CD14-positive monocyte (primary cell): ENCODE results near the gene PIGBOS1. TPM values are rescaled to one million over a fixed set of nuclear protein-coding genes. Genes with fewer than 3 reads are reported as not detected.

Experiments
- DNase-seq, 3 donors: peaks; one replicate each; pipeline ENCODE4 v3.0.0-alpha.2; 2011 to 2022
- H2AFZ ChIP-seq: 2 replicates; pipeline ENCODE4 v1.6.0; 2012; ENCODE audit warnings: mild to moderate bottlenecking, low read depth, low read length, inconsistent platforms; ENCODE audit not compliant: insufficient read depth, poor library complexity, severe bottlenecking
- H3K27ac ChIP-seq, 2 donors: 1 replicate in 1 of 2; 2 replicates in 1 of 2; pipeline ENCODE4 v1.5.1; 2012 to 2013; ENCODE audit warnings: low read length in 2 of 2, control low read depth in 1 of 2, inconsistent platforms in 1 of 2, low read depth in 1 of 2, mild to moderate bottlenecking in 1 of 2
- H3K27me3 ChIP-seq, 2 donors: one replicate each; pipeline versions ENCODE4 v1.6.0 to v1.6.1; 2011 to 2013; ENCODE audit warnings: low read length in 2 of 2; ENCODE audit not compliant: control insufficient read depth in 2 of 2, insufficient read depth in 2 of 2
- H3K36me3 ChIP-seq, 2 donors: replicated peaks in 1 of 2; 1 replicate in 1 of 2; 2 replicates in 1 of 2; pipeline versions ENCODE4 v1.5.1 to v1.6.1; 2012 to 2013; ENCODE audit warnings: low read length in 2 of 2, control low read depth in 1 of 2, inconsistent platforms in 1 of 2, mild to moderate bottlenecking in 1 of 2; ENCODE audit not compliant: insufficient read depth in 2 of 2, control insufficient read depth in 1 of 2
- H3K4me1 ChIP-seq, 2 donors: 1 replicate in 1 of 2; 2 replicates in 1 of 2; pipeline versions ENCODE4 v1.5.1 to v1.6.1; 2012 to 2013; ENCODE audit warnings: low read length in 2 of 2, control low read depth in 1 of 2, inconsistent platforms in 1 of 2, mild to moderate bottlenecking in 1 of 2, moderate library complexity in 1 of 2; ENCODE audit not compliant: insufficient read depth in 2 of 2, control insufficient read depth in 1 of 2
- H3K4me2 ChIP-seq: replicated peaks from 2 replicates; pipeline ENCODE3; 2012; ENCODE audit warnings: low read length, moderate library complexity, mild to moderate bottlenecking; ENCODE audit not compliant: poor library complexity, severe bottlenecking; ENCODE audit errors: extremely low read depth
- H3K4me3 ChIP-seq, 3 experiments: fragments of 200-600 bp in 1 of 3; sonication (generic) in 1 of 3; replicated peaks in 1 of 3; 1 replicate in 2 of 3; 2 replicates in 1 of 3; pipeline ENCODE4 v1.5.1; 2011 to 2013; ENCODE audit warnings: low read length in 3 of 3, mild to moderate bottlenecking in 3 of 3, control low read depth in 2 of 3, low read depth in 2 of 3, inconsistent platforms in 1 of 3, moderate library complexity in 1 of 3
- H3K79me2 ChIP-seq: 2 replicates; pipeline ENCODE4 v1.6.0; 2012; ENCODE audit warnings: mild to moderate bottlenecking, control low read depth, inconsistent platforms, low read length, moderate library complexity; ENCODE audit not compliant: insufficient read depth
- H3K9ac ChIP-seq: 2 replicates; pipeline ENCODE4 v1.6.0; 2017; ENCODE audit warnings: low read length, mild to moderate bottlenecking; ENCODE audit not compliant: insufficient read depth, poor library complexity, severe bottlenecking
- H3K9me3 ChIP-seq, 2 donors: replicated peaks in 1 of 2; 1 replicate in 1 of 2; 2 replicates in 1 of 2; pipeline versions ENCODE4 v1.5.1 to v1.6.1; 2012 to 2013; ENCODE audit warnings: low read length in 2 of 2, control low read depth in 1 of 2; ENCODE audit not compliant: control insufficient read depth in 1 of 2, insufficient read depth in 1 of 2
- H4K20me1 ChIP-seq: 2 replicates; pipeline ENCODE4 v1.6.0; 2012; ENCODE audit warnings: mild to moderate bottlenecking, low read length, control low read depth, moderate library complexity; ENCODE audit not compliant: insufficient read depth
- H3K27ac Mint-ChIP-seq, 7 donors: one replicate each; pipeline ENCODE4 v1.8.0; 2020; ENCODE audit warnings: mild to moderate bottlenecking in 7 of 7, mixed read lengths in 7 of 7, moderate library complexity in 6 of 7, inconsistent platforms in 2 of 7
- H3K27me3 Mint-ChIP-seq, 3 donors: one replicate each; pipeline ENCODE4 v1.8.0; 2021 to 2022; ENCODE audit warnings: low read depth in 3 of 3, mild to moderate bottlenecking in 3 of 3, mixed read lengths in 3 of 3, moderate library complexity in 3 of 3, inconsistent platforms in 1 of 3
- H3K36me3 Mint-ChIP-seq, 2 donors: one replicate each; pipeline ENCODE4 v1.8.0; 2020; ENCODE audit warnings: mixed read lengths in 2 of 2, inconsistent platforms in 1 of 2, mild to moderate bottlenecking in 1 of 2
- H3K4me1 Mint-ChIP-seq: one replicate; pipeline ENCODE4 v1.8.0; 2020; ENCODE audit warnings: mild to moderate bottlenecking, mixed read lengths
- H3K4me3 Mint-ChIP-seq, 2 donors: one replicate each; pipeline ENCODE4 v1.8.0; 2020; ENCODE audit warnings: mild to moderate bottlenecking in 2 of 2, mixed read lengths in 2 of 2, moderate library complexity in 1 of 2
- H3K9me3 Mint-ChIP-seq, 7 donors: one replicate each; pipeline ENCODE4 v1.8.0; 2020 to 2022; ENCODE audit warnings: mixed read lengths in 7 of 7, mild to moderate bottlenecking in 6 of 7, moderate library complexity in 6 of 7, inconsistent platforms in 2 of 7
- WGBS: methylation state at CpG from one replicate; pipeline ENCODE4 v1.1.5; 2013; ENCODE audit warnings: missing lambda C conversion rate; ENCODE audit not compliant: insufficient coverage; 5-methylcytosine and 5-hydroxymethylcytosine counted together
- intact Hi-C, 2 donors: fragments of 100-400 bp; cut with micrococcal nuclease; formaldehyde crosslinking; loops; one replicate each; pipeline versions ENCODE4 v1.15.0 to v1.15.1; 2023
- polyA plus RNA-seq, 3 donors: library from polyadenylated mRNA; depleted of rRNA in 1 of 3; unstranded in 2 of 3; stranded (reverse) in 1 of 3; fragments of 300-500 nt in 2 of 3; fragments of >200 nt in 1 of 3; fragmentation: Illumina TruSeq in 2 of 3; gene quantifications; 1 replicate in 2 of 3; 2 replicates in 1 of 3; pipeline ENCODE4 v1.2.3, GENCODE V29; 2012 to 2021
- TF ChIP-seq, protein P1 (sequence below): fragments of 200-600 bp; IDR thresholded peaks from one replicate; pipeline ENCODE4 v1.8.0; 2022; ENCODE audit warnings: antibody characterized with exemption, mild to moderate bottlenecking

Gene PIGBOS1
- polyA plus RNA-seq, 3 donors = 29.4 to 69.7 (median 67.3) TPM

DNA sequence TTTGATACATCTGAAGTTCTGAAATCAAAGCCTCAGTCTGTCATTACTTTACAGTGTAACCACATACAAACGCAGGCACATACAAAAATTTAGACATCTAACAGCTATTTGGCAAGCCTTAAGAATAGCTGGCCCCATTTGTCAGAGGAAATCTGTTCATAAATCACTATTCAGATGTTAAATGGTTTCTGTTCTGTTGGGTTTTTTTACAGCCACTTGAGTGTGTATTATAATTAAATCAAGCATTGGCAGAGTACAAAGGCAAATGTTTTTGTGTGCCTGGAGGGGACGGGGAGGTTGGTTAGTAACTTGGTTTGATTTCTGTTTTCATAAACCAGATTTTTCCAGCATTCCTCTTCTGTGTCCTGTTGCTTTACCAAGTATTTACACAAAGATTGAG is 24.2 kb upstream of the PIGBOS1 start:
- H3K27ac Mint-ChIP-seq = no peak overlapping the region
- DNase-seq = no peak
- TF ChIP-seq, protein P1, sequence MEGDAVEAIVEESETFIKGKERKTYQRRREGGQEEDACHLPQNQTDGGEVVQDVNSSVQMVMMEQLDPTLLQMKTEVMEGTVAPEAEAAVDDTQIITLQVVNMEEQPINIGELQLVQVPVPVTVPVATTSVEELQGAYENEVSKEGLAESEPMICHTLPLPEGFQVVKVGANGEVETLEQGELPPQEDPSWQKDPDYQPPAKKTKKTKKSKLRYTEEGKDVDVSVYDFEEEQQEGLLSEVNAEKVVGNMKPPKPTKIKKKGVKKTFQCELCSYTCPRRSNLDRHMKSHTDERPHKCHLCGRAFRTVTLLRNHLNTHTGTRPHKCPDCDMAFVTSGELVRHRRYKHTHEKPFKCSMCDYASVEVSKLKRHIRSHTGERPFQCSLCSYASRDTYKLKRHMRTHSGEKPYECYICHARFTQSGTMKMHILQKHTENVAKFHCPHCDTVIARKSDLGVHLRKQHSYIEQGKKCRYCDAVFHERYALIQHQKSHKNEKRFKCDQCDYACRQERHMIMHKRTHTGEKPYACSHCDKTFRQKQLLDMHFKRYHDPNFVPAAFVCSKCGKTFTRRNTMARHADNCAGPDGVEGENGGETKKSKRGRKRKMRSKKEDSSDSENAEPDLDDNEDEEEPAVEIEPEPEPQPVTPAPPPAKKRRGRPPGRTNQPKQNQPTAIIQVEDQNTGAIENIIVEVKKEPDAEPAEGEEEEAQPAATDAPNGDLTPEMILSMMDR = no peak
- H3K9me3 ChIP-seq = no peaks in the 10 kb centered on the region
- H2AFZ ChIP-seq = no peak overlapping the region
- H4K20me1 ChIP-seq = no peaks in the 10 kb centered on the region
- H3K4me3 Mint-ChIP-seq = no peak overlapping the region
- no peak overlapping the region for H3K4me3 ChIP-seq
- H3K27me3 ChIP-seq = no peaks in the 10 kb centered on the region
- intact Hi-C loops = no loop called here
- H3K27me3 Mint-ChIP-seq = no peaks in the 10 kb centered on the region
- H3K4me2 ChIP-seq = no peak overlapping the region
- peaks cover 0 to 2% (median 0%) of the 10 kb centered on the region in 7 donors for H3K9me3 Mint-ChIP-seq
- no peaks in the 10 kb centered on the region for H3K79me2 ChIP-seq
- H3K4me1 Mint-ChIP-seq = peaks cover 4% of the 10 kb centered on the region
- H3K36me3 Mint-ChIP-seq = peaks cover 41 to 65% of the 10 kb centered on the region in 2 donors
- no peak overlapping the region for H3K9ac ChIP-seq
- H3K4me1 ChIP-seq = no peaks in the 10 kb centered on the region
- peak overlapping the region in 1 of 2 donors; percentile 68 for H3K27ac ChIP-seq
- WGBS = no CpG with 5 or more reads among the region's 2 CpGs
- peaks cover 40 to 85% of the 10 kb centered on the region in 2 donors for H3K36me3 ChIP-seq

DNA sequence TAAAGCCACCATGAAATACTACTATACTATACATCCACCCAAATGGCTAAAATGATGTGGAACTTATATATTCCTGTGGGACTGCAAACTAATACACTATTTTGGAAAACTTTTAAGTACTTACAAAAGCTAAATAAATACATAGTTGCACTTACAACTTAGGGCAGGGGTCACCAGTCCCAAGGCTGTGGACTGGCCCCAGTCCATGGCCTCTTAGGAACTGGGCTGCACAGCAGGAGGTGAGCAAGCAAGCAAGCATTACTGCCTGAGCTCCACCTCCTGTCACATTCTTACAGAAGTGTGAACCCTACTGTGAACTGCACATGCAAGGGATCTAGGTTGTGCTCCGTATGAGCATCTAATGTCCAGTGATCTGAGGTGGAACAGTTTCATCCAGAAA is 18.2 kb upstream of the PIGBOS1 start:
- Mint-ChIP-seq H3K4me3 (no peak overlapping the region), H3K27me3 (no peaks in the 10 kb centered on the region), H3K9me3 (no peaks in the 10 kb centered on the region), H3K4me1 (peaks cover 2% of the 10 kb centered on the region), H3K36me3 (peaks cover 48 to 59% of the 10 kb centered on the region in 2 donors), H3K27ac (no peak overlapping the region)
- peaks cover 4% of the 10 kb centered on the region for H3K79me2 ChIP-seq
- H3K27ac ChIP-seq = peak overlapping the region in 1 of 2 donors; percentile 14
- H3K36me3 ChIP-seq = peaks cover 66 to 92% of the 10 kb centered on the region in 2 donors
- H3K4me3 ChIP-seq = no peak overlapping the region
- H3K4me2 ChIP-seq = no peak overlapping the region
- H3K9me3 ChIP-seq = no peaks in the 10 kb centered on the region
- H3K27me3 ChIP-seq = no peaks in the 10 kb centered on the region
- no peak overlapping the region for H2AFZ ChIP-seq
- 100% methylated on average over 1 of the region's 1 CpG for WGBS
- H3K9ac ChIP-seq = no peak overlapping the region
- H3K4me1 ChIP-seq = no peaks in the 10 kb centered on the region
- TF ChIP-seq, protein P1 = no peak
- H4K20me1 ChIP-seq = no peaks in the 10 kb centered on the region
- no peak for DNase-seq
- intact Hi-C loops = no loop called here
